Calu3 (cell line): ENCODE data around the gene PLCL2. TPM values are rescaled to one million over a fixed set of nuclear protein-coding genes. Genes with fewer than 3 reads are reported as not detected.

Source experiments
- BruUV-seq: library from RNA; stranded (reverse); fragments of 400-500 nt; replicated peaks from 2 replicates; lab custom pipeline; 2021; lab: Mats Ljungman, UMichigan
- CTCF ChIA-PET: fragments of 300-600 bp; sonication (Branson Sonifier 250); formaldehyde crosslinking; loops from one replicate; lab custom pipeline; 2022; ENCODE audit warnings: antibody characterized with exemption; lab: Charles Lee
- DNase-seq: peaks from one replicate; pipeline ENCODE4 v3.0.0; 2022
- H3K27ac Mint-ChIP-seq: one replicate; pipeline ENCODE4 v1.8.0; 2022; ENCODE audit warnings: mixed read lengths; ENCODE audit not compliant: unreplicated experiment
- H3K27me3 Mint-ChIP-seq: one replicate; pipeline ENCODE4 v1.8.0; 2022; ENCODE audit warnings: mixed read lengths; ENCODE audit not compliant: unreplicated experiment
- H3K36me3 Mint-ChIP-seq: one replicate; pipeline ENCODE4 v1.8.0; 2022; ENCODE audit warnings: mild to moderate bottlenecking, moderate library complexity, mixed read lengths; ENCODE audit not compliant: insufficient read depth, unreplicated experiment
- H3K4me1 Mint-ChIP-seq: one replicate; pipeline ENCODE4 v1.8.0; 2022; ENCODE audit warnings: mild to moderate bottlenecking, low read depth, mixed read lengths; ENCODE audit not compliant: unreplicated experiment
- H3K4me3 Mint-ChIP-seq: one replicate; pipeline ENCODE4 v1.8.0; 2022; ENCODE audit warnings: mild to moderate bottlenecking, low read depth, moderate library complexity, mixed read lengths; ENCODE audit not compliant: unreplicated experiment
- H3K9me3 Mint-ChIP-seq: one replicate; pipeline ENCODE4 v1.8.0; 2022; ENCODE audit warnings: low read depth, mixed read lengths; ENCODE audit not compliant: unreplicated experiment
- intact Hi-C: fragments of 100-400 bp; cut with micrococcal nuclease; formaldehyde crosslinking; loops from one replicate; pipeline ENCODE4 v1.10.0; 2022; ENCODE audit not compliant: unreplicated experiment
- total RNA-seq: library from RNA; stranded (reverse); gene quantifications from 2 replicates; pipeline ENCODE4 v1.2.3, GENCODE V29; 2022
- TF ChIP-seq, protein P1 (sequence below): fragments of 200-600 bp; IDR thresholded peaks from one replicate; pipeline ENCODE4 v1.8.0; 2022; ENCODE audit warnings: antibody characterized with exemption; ENCODE audit not compliant: unreplicated experiment

Gene PLCL2
- total RNA-seq, 1 experiment from 2014 or later: 5.8 TPM

GRCh38 chr3:17069754-17070153 is 185.0 kb downstream of the PLCL2 start:
- H3K36me3 Mint-ChIP-seq: no peaks in the 10 kb centered on the region

GRCh38 chr3:17070161-17070959 is 185.6 kb downstream of the PLCL2 start:
- no TSS peak for BruUV-seq
- CTCF ChIA-PET: interaction anchor here (0.7 kb wide), 1 partner anchor 670 kb away, joined by 3 read pairs; no protein-coding TSS in a partner anchor
- no peaks in the 10 kb centered on the region for H3K4me1 Mint-ChIP-seq
- no peak overlapping the region for H3K4me3 Mint-ChIP-seq
- intact Hi-C loops: no loop called here
- H3K27me3 Mint-ChIP-seq: no peaks in the 10 kb centered on the region
- DNase-seq: no peak
- no peaks in the 10 kb centered on the region for H3K36me3 Mint-ChIP-seq
- TF ChIP-seq, protein P1, sequence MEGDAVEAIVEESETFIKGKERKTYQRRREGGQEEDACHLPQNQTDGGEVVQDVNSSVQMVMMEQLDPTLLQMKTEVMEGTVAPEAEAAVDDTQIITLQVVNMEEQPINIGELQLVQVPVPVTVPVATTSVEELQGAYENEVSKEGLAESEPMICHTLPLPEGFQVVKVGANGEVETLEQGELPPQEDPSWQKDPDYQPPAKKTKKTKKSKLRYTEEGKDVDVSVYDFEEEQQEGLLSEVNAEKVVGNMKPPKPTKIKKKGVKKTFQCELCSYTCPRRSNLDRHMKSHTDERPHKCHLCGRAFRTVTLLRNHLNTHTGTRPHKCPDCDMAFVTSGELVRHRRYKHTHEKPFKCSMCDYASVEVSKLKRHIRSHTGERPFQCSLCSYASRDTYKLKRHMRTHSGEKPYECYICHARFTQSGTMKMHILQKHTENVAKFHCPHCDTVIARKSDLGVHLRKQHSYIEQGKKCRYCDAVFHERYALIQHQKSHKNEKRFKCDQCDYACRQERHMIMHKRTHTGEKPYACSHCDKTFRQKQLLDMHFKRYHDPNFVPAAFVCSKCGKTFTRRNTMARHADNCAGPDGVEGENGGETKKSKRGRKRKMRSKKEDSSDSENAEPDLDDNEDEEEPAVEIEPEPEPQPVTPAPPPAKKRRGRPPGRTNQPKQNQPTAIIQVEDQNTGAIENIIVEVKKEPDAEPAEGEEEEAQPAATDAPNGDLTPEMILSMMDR: no peak
- H3K9me3 Mint-ChIP-seq: no peaks in the 10 kb centered on the region
- H3K27ac Mint-ChIP-seq: no peak overlapping the region

More at GRCh38 chr3:17069754-17070153, 185.0 kb downstream of the PLCL2 start:
- H3K27me3 Mint-ChIP-seq: no peaks in the 10 kb centered on the region
- H3K9me3 Mint-ChIP-seq: no peaks in the 10 kb centered on the region
- intact Hi-C loops: no loop called here
- TF ChIP-seq, protein P1: no peak
- no TSS peak for BruUV-seq
- no peak for DNase-seq
- no peak overlapping the region for H3K4me3 Mint-ChIP-seq
- CTCF ChIA-PET: no interaction called here
- H3K4me1 Mint-ChIP-seq: no peaks in the 10 kb centered on the region
- H3K27ac Mint-ChIP-seq: no peak overlapping the region

DNA sequence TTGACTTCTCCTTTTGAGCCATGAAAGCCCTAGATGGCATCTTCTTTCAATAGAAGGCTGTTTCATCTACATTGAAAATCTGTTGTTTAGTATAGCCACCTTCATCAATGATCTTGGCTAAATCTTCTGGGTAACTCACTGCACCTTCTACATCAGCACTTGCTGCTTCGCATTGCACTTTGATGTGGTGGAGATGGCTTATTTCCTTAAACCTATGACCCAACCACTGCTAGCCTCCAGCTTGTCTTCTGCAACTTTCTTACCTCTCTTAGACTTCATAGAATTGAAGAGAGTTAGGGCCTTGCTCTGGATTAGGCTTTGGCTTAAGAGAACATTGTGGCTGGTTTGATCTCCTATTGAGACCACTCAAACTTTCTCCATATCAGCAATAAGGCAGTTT is 189.8 kb downstream of the PLCL2 start:
- BruUV-seq: no TSS peak
- H3K27ac Mint-ChIP-seq: no peak overlapping the region
- no peaks in the 10 kb centered on the region for H3K36me3 Mint-ChIP-seq
- CTCF ChIA-PET: no interaction called here
- no peaks in the 10 kb centered on the region for H3K4me1 Mint-ChIP-seq
- H3K4me3 Mint-ChIP-seq: no peak overlapping the region
- TF ChIP-seq, protein P1: no peak
- no peaks in the 10 kb centered on the region for H3K9me3 Mint-ChIP-seq
- intact Hi-C loops: no loop called here
- no peaks in the 10 kb centered on the region for H3K27me3 Mint-ChIP-seq
- no peak for DNase-seq

- Mint-ChIP-seq H3K36me3 (no peaks in the 10 kb centered on the region), H3K9me3 (no peaks in the 10 kb centered on the region), H3K4me3 (no peak overlapping the region), H3K27ac (no peak overlapping the region), H3K4me1 (no peaks in the 10 kb centered on the region), H3K27me3 (no peaks in the 10 kb centered on the region)
- TF ChIP-seq, protein P1: no peak
- BruUV-seq: no TSS peak
- intact Hi-C loops: no loop called here
- no peak for DNase-seq
- CTCF ChIA-PET: no interaction called here
These were observed 190.6 kb downstream of the PLCL2 start for GRCh38 chr3:17075358-17075757.
